ENCODE measurements around the gene NREP. TPM values are rescaled to one million over a fixed set of nuclear protein-coding genes. Genes with fewer than 3 reads are reported as not detected.

The NREP gene
- total RNA-seq, 1 experiment from 2014 or later: 160 TPM

GRCh38 chr5:111764019-111764418 is 7.0 kb upstream of the NREP start (continued):
- TF ChIP-seq ZBTB43 (CRISPR knock-in tag; IDR thresholded peaks at IDR 0.05): no peak

DNA sequence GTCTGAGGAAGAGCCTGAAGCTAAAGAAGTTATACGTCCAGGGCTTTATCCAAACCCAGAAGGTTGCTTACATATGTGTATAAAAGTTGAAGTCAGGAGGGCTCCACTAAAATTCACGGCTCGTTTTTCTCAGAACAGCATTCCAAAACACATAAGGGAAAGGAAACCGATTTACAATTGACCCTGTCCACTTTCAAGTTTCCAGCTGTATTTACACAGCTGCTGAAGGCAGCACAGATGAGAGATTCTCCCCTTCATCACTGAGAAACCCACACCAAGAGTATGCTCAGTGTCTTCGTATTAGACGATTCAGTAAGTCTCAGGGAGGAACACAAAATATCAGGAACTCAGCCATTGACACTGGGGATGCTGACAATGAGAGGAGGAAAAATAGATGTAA is 5.9 kb upstream of the NREP start:
- ATAC-seq (no peak), DNase-seq (ENCODE audit: low spot score) (no peak)
- H3K36me3 Mint-ChIP-seq: no peaks in the 10 kb centered on the region
- POLR2A ChIA-PET: no interaction called here
- H3K4me3 Mint-ChIP-seq: no peak overlapping the region
- no peaks in the 10 kb centered on the region for H3K27me3 Mint-ChIP-seq (ENCODE audit: low read depth)
- peaks cover 30% of the 10 kb centered on the region for H3K4me1 Mint-ChIP-seq
- CTCF ChIA-PET: no interaction called here
- TF ChIP-seq MLX (CRISPR knock-in tag; IDR thresholded peaks at IDR 0.05): no peak
- no peak for TF ChIP-seq NR3C1 (CRISPR knock-in tag; conservative IDR thresholded peaks at IDR 0.05; ENCODE audit: low read depth)
- H3K27ac Mint-ChIP-seq: no peak overlapping the region
- H3K9me3 Mint-ChIP-seq: peaks cover 5% of the 10 kb centered on the region

DNA sequence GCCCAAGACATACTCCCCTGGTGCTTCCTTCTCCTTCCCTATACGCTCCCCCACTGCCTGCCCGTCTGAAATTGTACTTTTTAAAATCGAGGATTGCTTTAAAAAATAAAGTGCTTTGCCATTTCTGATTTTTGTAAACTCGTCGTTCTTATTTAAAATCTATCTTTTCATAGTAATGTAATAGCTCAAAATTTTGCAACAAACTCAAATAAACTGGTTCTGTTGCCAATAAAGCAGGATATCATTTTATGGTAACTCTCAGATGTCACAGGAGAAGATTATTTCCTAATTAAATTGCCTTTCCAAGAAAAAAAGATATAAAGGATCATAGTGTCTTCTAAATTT is 1.3 kb upstream of the NREP start:
- TF ChIP-seq, protein P1, sequence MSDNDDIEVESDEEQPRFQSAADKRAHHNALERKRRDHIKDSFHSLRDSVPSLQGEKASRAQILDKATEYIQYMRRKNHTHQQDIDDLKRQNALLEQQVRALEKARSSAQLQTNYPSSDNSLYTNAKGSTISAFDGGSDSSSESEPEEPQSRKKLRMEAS (CRISPR knock-in tag; IDR thresholded peaks at IDR 0.05): no peak
- no peak for TF ChIP-seq PRRX2 (CRISPR knock-in tag; IDR thresholded peaks at IDR 0.05)
- TF ChIP-seq FOXK1 (CRISPR knock-in tag; IDR thresholded peaks at IDR 0.05): no peak
- TF ChIP-seq RORB (CRISPR knock-in tag; IDR thresholded peaks at IDR 0.05): no peak
- no peak for TF ChIP-seq EMX1 (CRISPR knock-in tag; IDR thresholded peaks at IDR 0.05)
- TF ChIP-seq ZNF416 (CRISPR knock-in tag; IDR thresholded peaks at IDR 0.05): no peak
- TF ChIP-seq, protein P2, sequence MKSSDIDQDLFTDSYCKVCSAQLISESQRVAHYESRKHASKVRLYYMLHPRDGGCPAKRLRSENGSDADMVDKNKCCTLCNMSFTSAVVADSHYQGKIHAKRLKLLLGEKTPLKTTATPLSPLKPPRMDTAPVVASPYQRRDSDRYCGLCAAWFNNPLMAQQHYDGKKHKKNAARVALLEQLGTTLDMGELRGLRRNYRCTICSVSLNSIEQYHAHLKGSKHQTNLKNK (CRISPR knock-in tag; IDR thresholded peaks at IDR 0.05): no peak
- TF ChIP-seq ZNF121 (CRISPR knock-in tag; IDR thresholded peaks at IDR 0.05): no peak
- no peak for ATAC-seq
- DNase-seq (ENCODE audit: low spot score): no peak
- Mint-ChIP-seq H3K27me3 (ENCODE audit: low read depth) (no peaks in the 10 kb centered on the region), H3K4me1 (peaks cover 53% of the 10 kb centered on the region), H3K36me3 (peaks cover 4% of the 10 kb centered on the region; the same call in 1 of the 2 replicates), H3K9me3 (no peaks in the 10 kb centered on the region), H3K4me3 (peak overlapping the region; percentile 76), H3K27ac (peak overlapping the region; percentile 94)
- ChIA-PET CTCF (no interaction called here), POLR2A (interaction anchor here (1.1 to 1.4 kb wide), 2 partner anchors 20 to 247 kb away, joined by 3 to 4 read pairs; partner anchors contain the start of gene STARD4)

GRCh38 chr5:111757355-111758283 is 625 bp upstream of the NREP start:
- CTCF ChIA-PET: interaction anchor here (0.6 to 0.7 kb wide), 2 partner anchors 72 to 207 kb away, joined by 3 to 6 read pairs; no protein-coding TSS in a partner anchor
- peak; percentile 72 for ATAC-seq
- TF ChIP-seq NFYB (CRISPR knock-in tag; conservative IDR thresholded peaks at IDR 0.05; ENCODE audit: low read depth) (no peak; the same call in none of the 2 replicates), CREB1 (CRISPR knock-in tag; IDR thresholded peaks at IDR 0.05) (no peak), CREM (CRISPR knock-in tag; IDR thresholded peaks at IDR 0.05) (no peak), FOXK1 (CRISPR knock-in tag; IDR thresholded peaks at IDR 0.05) (peak; percentile 54; the same call in 1 of the 2 replicates), NR2C2 (CRISPR knock-in tag; IDR thresholded peaks at IDR 0.05) (no peak), OVOL2 (CRISPR knock-in tag; IDR thresholded peaks at IDR 0.05; ENCODE audit: borderline replicate concordance) (no peak), EMX1 (CRISPR knock-in tag; IDR thresholded peaks at IDR 0.05) (0 out of 2 replicates have a peak, but pooled peaks have one; percentile 19), ATF2 (CRISPR knock-in tag; IDR thresholded peaks at IDR 0.05; ENCODE audit: borderline replicate concordance, low read depth) (no peak), NFATC4 (CRISPR knock-in tag; IDR thresholded peaks at IDR 0.05) (no peak)
- TF ChIP-seq, protein P3, sequence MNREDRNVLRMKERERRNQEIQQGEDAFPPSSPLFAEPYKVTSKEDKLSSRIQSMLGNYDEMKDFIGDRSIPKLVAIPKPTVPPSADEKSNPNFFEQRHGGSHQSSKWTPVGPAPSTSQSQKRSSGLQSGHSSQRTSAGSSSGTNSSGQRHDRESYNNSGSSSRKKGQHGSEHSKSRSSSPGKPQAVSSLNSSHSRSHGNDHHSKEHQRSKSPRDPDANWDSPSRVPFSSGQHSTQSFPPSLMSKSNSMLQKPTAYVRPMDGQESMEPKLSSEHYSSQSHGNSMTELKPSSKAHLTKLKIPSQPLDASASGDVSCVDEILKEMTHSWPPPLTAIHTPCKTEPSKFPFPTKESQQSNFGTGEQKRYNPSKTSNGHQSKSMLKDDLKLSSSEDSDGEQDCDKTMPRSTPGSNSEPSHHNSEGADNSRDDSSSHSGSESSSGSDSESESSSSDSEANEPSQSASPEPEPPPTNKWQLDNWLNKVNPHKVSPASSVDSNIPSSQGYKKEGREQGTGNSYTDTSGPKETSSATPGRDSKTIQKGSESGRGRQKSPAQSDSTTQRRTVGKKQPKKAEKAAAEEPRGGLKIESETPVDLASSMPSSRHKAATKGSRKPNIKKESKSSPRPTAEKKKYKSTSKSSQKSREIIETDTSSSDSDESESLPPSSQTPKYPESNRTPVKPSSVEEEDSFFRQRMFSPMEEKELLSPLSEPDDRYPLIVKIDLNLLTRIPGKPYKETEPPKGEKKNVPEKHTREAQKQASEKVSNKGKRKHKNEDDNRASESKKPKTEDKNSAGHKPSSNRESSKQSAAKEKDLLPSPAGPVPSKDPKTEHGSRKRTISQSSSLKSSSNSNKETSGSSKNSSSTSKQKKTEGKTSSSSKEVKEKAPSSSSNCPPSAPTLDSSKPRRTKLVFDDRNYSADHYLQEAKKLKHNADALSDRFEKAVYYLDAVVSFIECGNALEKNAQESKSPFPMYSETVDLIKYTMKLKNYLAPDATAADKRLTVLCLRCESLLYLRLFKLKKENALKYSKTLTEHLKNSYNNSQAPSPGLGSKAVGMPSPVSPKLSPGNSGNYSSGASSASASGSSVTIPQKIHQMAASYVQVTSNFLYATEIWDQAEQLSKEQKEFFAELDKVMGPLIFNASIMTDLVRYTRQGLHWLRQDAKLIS (CRISPR knock-in tag; IDR thresholded peaks at IDR 0.05; ENCODE audit: borderline replicate concordance): no peak; the same call in 1 of the 2 replicates
- TF ChIP-seq, protein P2 (CRISPR knock-in tag; IDR thresholded peaks at IDR 0.05): no peak

More at GRCh38 chr5:111757355-111758283, 625 bp upstream of the NREP start:
- peak overlapping the region; percentile 95 for H3K4me3 Mint-ChIP-seq
- peaks cover 51% of the 10 kb centered on the region for H3K4me1 Mint-ChIP-seq
- peak overlapping the region; percentile 99 for H3K27ac Mint-ChIP-seq
- H3K27me3 Mint-ChIP-seq (ENCODE audit: low read depth): no peaks in the 10 kb centered on the region
- peaks cover 7% of the 10 kb centered on the region for H3K36me3 Mint-ChIP-seq
- POLR2A ChIA-PET: interaction anchor here (0.9 to 1.7 kb wide), 7 partner anchors 10 to 403 kb away, joined by 3 to 6 read pairs (median 4); no protein-coding TSS in a partner anchor
- peak; percentile 72 for DNase-seq (ENCODE audit: low spot score)
- no peaks in the 10 kb centered on the region for H3K9me3 Mint-ChIP-seq

All from WTC11 (cell line).